G401.6 (cell line): ENCODE measurements around the gene SMIM45.

Source experiments
- FAIRE-seq: peaks from 2 replicates; lab custom pipeline; 2012; peaks lifted over from hg19 to GRCh38; lab: Jason Lieb, UNC

SMIM45 gene

GRCh38 chr22:41915786-41916493 is 36.0 kb upstream of the SMIM45 start:
- FAIRE-seq, result no peak

GRCh38 chr22:41916745-41917358 is 35.1 kb upstream of the SMIM45 start:
- no peak for FAIRE-seq

GRCh38 chr22:41917375-41917902 is 34.5 kb upstream of the SMIM45 start:
- no peak for FAIRE-seq

GRCh38 chr22:41917903-41918791 is 33.8 kb upstream of the SMIM45 start:
- no peak for FAIRE-seq

- no peak for FAIRE-seq
Observed at GRCh38 chr22:41919357-41920224, 32.4 kb upstream of the SMIM45 start.

GRCh38 chr22:41920271-41920976 is 31.5 kb upstream of the SMIM45 start:
- no peak for FAIRE-seq

- FAIRE-seq, result no peak
Observed at GRCh38 chr22:41922328-41922727, 29.6 kb upstream of the SMIM45 start.

- no peak for FAIRE-seq
Observed at GRCh38 chr22:41922940-41923594, 28.9 kb upstream of the SMIM45 start.

GRCh38 chr22:41923595-41924276 is 28.2 kb upstream of the SMIM45 start:
- FAIRE-seq, result no peak

GRCh38 chr22:41925783-41926460 is 26.0 kb upstream of the SMIM45 start:
- FAIRE-seq, result no peak

- no peak for FAIRE-seq
Observed at GRCh38 chr22:41927813-41928212, 24.1 kb upstream of the SMIM45 start.

- no peak for FAIRE-seq
Observed at GRCh38 chr22:41928593-41929417, 23.1 kb upstream of the SMIM45 start.

- no peak for FAIRE-seq
Observed at GRCh38 chr22:41929418-41929810, 22.5 kb upstream of the SMIM45 start.

- no peak for FAIRE-seq
Observed at GRCh38 chr22:41931701-41932269, 20.2 kb upstream of the SMIM45 start.

GRCh38 chr22:41932353-41932752 is 19.6 kb upstream of the SMIM45 start:
- no peak for FAIRE-seq

GRCh38 chr22:41933411-41934177 is 18.4 kb upstream of the SMIM45 start:
- no peak for FAIRE-seq

- FAIRE-seq, result no peak
Observed at GRCh38 chr22:41934284-41935014, 17.5 kb upstream of the SMIM45 start.
